Hair follicular keratinocyte (primary cell): Measurements from ENCODE around the gene DHRS7B. TPM values are rescaled to one million over a fixed set of nuclear protein-coding genes. Genes with fewer than 3 reads are reported as not detected.

Experiments used
- total RNA-seq: library from RNA; depleted of rRNA; stranded (reverse); fragments of >200 nt; gene quantifications from 2 replicates; pipeline ENCODE4 v1.2.3, GENCODE V29; 2015

Gene DHRS7B
- total RNA-seq: 18.4 and 18.5 TPM in 2 replicates

GRCh38 chr17:21126645-21127508, at the start of gene DHRS7B:
Gene DHRS7B, plus strand, starts transcription at chr17:21126964. Its CDS starts 8 bp downstream, at chr17:21126972.

GRCh38 chr17:21214015-21214776, 87.4 kb downstream of the DHRS7B start, which contains the start of gene TMEM11:
Gene TMEM11, minus strand, starts transcription at chr17:21214161. Its CDS starts 9 bp downstream, at chr17:21214152.

Other genes starting within 250 kb of the DHRS7B start
- gene USP22, start 84.0 kb upstream of the DHRS7B start, total RNA-seq: 116 and 119 TPM in 2 replicates
- gene TMEM11, start 87.2 kb downstream of the DHRS7B start, total RNA-seq: 25.0 and 40.9 TPM in 2 replicates
- gene NATD1, start 126.4 kb downstream of the DHRS7B start, total RNA-seq: 2.2 and 5.6 TPM in 2 replicates
- 33.0 and 35.5 TPM in 2 replicates for gene MAP2K3, start 157.7 kb downstream of the DHRS7B start, total RNA-seq
- gene KCNJ12, start 249.4 kb downstream of the DHRS7B start, total RNA-seq: 0.08 TPM in 2 replicates